Naive thymus-derived CD8-positive, alpha-beta T cell (primary cell): Measurements from ENCODE around the gene FAT2. TPM values are rescaled to one million over a fixed set of nuclear protein-coding genes. Genes with fewer than 3 reads are reported as not detected.

Source experiments
- ATAC-seq, 2 donors: fragments of 150-1000 bp; cut with Tn5 transposase in 1 of 2; sonication (Bioruptor Pico), chemical (Tn5 transposase) in 1 of 2; 1 replicate in 1 of 2; 2 replicates in 1 of 2; pipeline ENCODE4 v1.10.0; 2021; ENCODE audit warnings: mild to moderate bottlenecking in 2 of 2, moderate library complexity in 2 of 2
- POLR2A ChIA-PET: fragments of 350-600 bp; sonication (Branson Sonifier 250); formaldehyde crosslinking; loops from one replicate; lab custom pipeline; 2021; ENCODE audit warnings: antibody characterized with exemption; lab: Charles Lee
- DNase-seq, 10 donors: peaks; one replicate each; pipeline versions ENCODE4 v3.0.0 to v3.0.0-alpha.2; 2020 to 2022
- H3K27ac Mint-ChIP-seq, 10 donors: one replicate each; pipeline ENCODE4 v1.8.0; 2020 to 2022; ENCODE audit warnings: mild to moderate bottlenecking in 10 of 10, mixed read lengths in 10 of 10, moderate library complexity in 4 of 10, inconsistent platforms in 1 of 10
- H3K27me3 Mint-ChIP-seq, 5 donors: one replicate each; pipeline ENCODE4 v1.8.0; 2021 to 2022; ENCODE audit warnings: mixed read lengths in 5 of 5
- H3K36me3 Mint-ChIP-seq, 3 donors: one replicate each; pipeline ENCODE4 v1.8.0; 2020 to 2022; ENCODE audit warnings: mixed read lengths in 3 of 3, mild to moderate bottlenecking in 2 of 3, inconsistent platforms in 1 of 3
- H3K4me1 Mint-ChIP-seq, 4 donors: one replicate each; pipeline ENCODE4 v1.8.0; 2021 to 2022; ENCODE audit warnings: mixed read lengths in 4 of 4
- H3K4me3 Mint-ChIP-seq, 10 donors: one replicate each; pipeline ENCODE4 v1.8.0; 2020 to 2022; ENCODE audit warnings: mild to moderate bottlenecking in 10 of 10, mixed read lengths in 10 of 10, moderate library complexity in 6 of 10, inconsistent platforms in 1 of 10
- H3K9me3 Mint-ChIP-seq, 9 donors: one replicate each; pipeline ENCODE4 v1.8.0; 2020 to 2022; ENCODE audit warnings: mixed read lengths in 9 of 9, mild to moderate bottlenecking in 3 of 9, inconsistent platforms in 1 of 9, moderate library complexity in 1 of 9
- polyA plus RNA-seq, 3 donors: library from polyadenylated mRNA; unstranded; fragments of 300-500 nt; fragmentation: Illumina TruSeq; gene quantifications; one replicate each; pipeline ENCODE4 v1.2.3, GENCODE V29; 2021
- total RNA-seq, 8 experiments: library from RNA in 2 of 8; stranded (reverse) in 2 of 8; gene quantifications; one replicate each; pipeline ENCODE4 v1.2.3 and lab custom pipeline; 2021 to 2026

The FAT2 gene
- total and polyA plus RNA-seq, 5 experiments from 2014 or later, result 0.03 TPM; not detected in 4

- peak; percentile 59 to 85 for ATAC-seq
- Mint-ChIP-seq H3K4me1 (peaks cover 13 to 23% (median 15%) of the 10 kb centered on the region in 4 donors), H3K9me3 (no peaks in the 10 kb centered on the region), H3K27me3 (peaks cover 0 to 2% (median 0%) of the 10 kb centered on the region in 5 donors), H3K36me3 (no peaks in the 10 kb centered on the region), H3K4me3 (peak overlapping the region in 9 of 10 donors; percentile 4 to 69 (median 35)), H3K27ac (peak overlapping the region in 9 of 10 donors; percentile 48 to 95 (median 78))
- peak in 5 of 10 donors; percentile 3 to 32 (median 9) for DNase-seq
- POLR2A ChIA-PET, result interaction anchor here (1.1 kb wide), 1 partner anchor 36 kb away, joined by 3 read pairs; no protein-coding TSS in a partner anchor
Measured at GRCh38 chr5:151577566-151577965, 13.6 kb downstream of the FAT2 start.

- ATAC-seq (no peak), DNase-seq (no peak)
- Mint-ChIP-seq H3K4me1 (peaks cover 13 to 25% (median 15%) of the 10 kb centered on the region in 4 donors), H3K36me3 (no peaks in the 10 kb centered on the region), H3K27me3 (peaks cover 0 to 1% (median 0%) of the 10 kb centered on the region in 5 donors), H3K4me3 (no peak overlapping the region), H3K9me3 (no peaks in the 10 kb centered on the region), H3K27ac (no peak overlapping the region)
- POLR2A ChIA-PET, result no interaction called here
Measured at GRCh38 chr5:151574444-151574996, 16.6 kb downstream of the FAT2 start.

- POLR2A ChIA-PET, result no interaction called here
- H3K36me3 Mint-ChIP-seq, result no peaks in the 10 kb centered on the region
- DNase-seq (no peak), ATAC-seq (no peak)
- H3K27ac Mint-ChIP-seq, result no peak overlapping the region
- no peaks in the 10 kb centered on the region for H3K9me3 Mint-ChIP-seq
- H3K27me3 Mint-ChIP-seq, result peaks cover 0 to 8% (median 0%) of the 10 kb centered on the region in 5 donors
- no peak overlapping the region for H3K4me3 Mint-ChIP-seq
- H3K4me1 Mint-ChIP-seq, result peaks cover 9 to 14% (median 10%) of the 10 kb centered on the region in 4 donors
Measured at GRCh38 chr5:151572657-151573368, 18.3 kb downstream of the FAT2 start.

- no peaks in the 10 kb centered on the region for H3K9me3 Mint-ChIP-seq
- ATAC-seq (no peak), DNase-seq (no peak)
- POLR2A ChIA-PET, result no interaction called here
- no peak overlapping the region for H3K27ac Mint-ChIP-seq
- peaks cover 0 to 8% (median 2%) of the 10 kb centered on the region in 5 donors for H3K27me3 Mint-ChIP-seq
- H3K4me3 Mint-ChIP-seq, result no peak overlapping the region
- H3K36me3 Mint-ChIP-seq, result no peaks in the 10 kb centered on the region
- H3K4me1 Mint-ChIP-seq, result peaks cover 0 to 2% (median 0%) of the 10 kb centered on the region in 4 donors
Measured at GRCh38 chr5:151571270-151572173, 19.6 kb downstream of the FAT2 start.

- H3K27ac Mint-ChIP-seq, result no peak overlapping the region
- DNase-seq, result no peak
- no peaks in the 10 kb centered on the region for H3K9me3 Mint-ChIP-seq
- H3K4me3 Mint-ChIP-seq, result no peak overlapping the region
- H3K4me1 Mint-ChIP-seq, result peaks cover 0 to 2% (median 0%) of the 10 kb centered on the region in 4 donors
- H3K36me3 Mint-ChIP-seq, result no peaks in the 10 kb centered on the region
- POLR2A ChIA-PET, result no interaction called here
- no peak for ATAC-seq
- H3K27me3 Mint-ChIP-seq, result peaks cover 0 to 11% (median 2%) of the 10 kb centered on the region in 5 donors
Measured at GRCh38 chr5:151570512-151571269, 20.4 kb downstream of the FAT2 start.

GRCh38 chr5:151570058-151570457, 21.1 kb downstream of the FAT2 start:
- no peaks in the 10 kb centered on the region for H3K36me3 Mint-ChIP-seq
- H3K4me3 Mint-ChIP-seq, result no peak overlapping the region
- no peak for ATAC-seq
- H3K4me1 Mint-ChIP-seq, result peaks cover 0 to 2% (median 0%) of the 10 kb centered on the region in 4 donors
- DNase-seq, result no peak
- H3K27me3 Mint-ChIP-seq, result peaks cover 0 to 11% (median 2%) of the 10 kb centered on the region in 5 donors
- no peaks in the 10 kb centered on the region for H3K9me3 Mint-ChIP-seq
- no peak overlapping the region for H3K27ac Mint-ChIP-seq
- POLR2A ChIA-PET, result no interaction called here

GRCh38 chr5:151569132-151570046, 21.7 kb downstream of the FAT2 start:
- ATAC-seq (no peak), DNase-seq (no peak)
- Mint-ChIP-seq H3K4me1 (peaks cover 0 to 2% (median 0%) of the 10 kb centered on the region in 4 donors), H3K27me3 (peaks cover 0 to 11% (median 2%) of the 10 kb centered on the region in 5 donors), H3K4me3 (no peak overlapping the region), H3K9me3 (no peaks in the 10 kb centered on the region), H3K36me3 (no peaks in the 10 kb centered on the region), H3K27ac (peak overlapping the region in 1 of 10 donors; percentile 28)
- POLR2A ChIA-PET, result no interaction called here

- Mint-ChIP-seq H3K27me3 (peaks cover 0 to 11% (median 2%) of the 10 kb centered on the region in 5 donors), H3K36me3 (no peaks in the 10 kb centered on the region), H3K4me3 (no peak overlapping the region), H3K27ac (no peak overlapping the region), H3K4me1 (peaks cover 0 to 2% (median 0%) of the 10 kb centered on the region in 4 donors), H3K9me3 (no peaks in the 10 kb centered on the region)
- POLR2A ChIA-PET, result no interaction called here
- DNase-seq, result no peak
- ATAC-seq, result no peak
Measured at GRCh38 chr5:151568036-151568435, 23.1 kb downstream of the FAT2 start.

GRCh38 chr5:151565971-151566370, 25.2 kb downstream of the FAT2 start:
- Mint-ChIP-seq H3K4me3 (no peak overlapping the region), H3K36me3 (no peaks in the 10 kb centered on the region), H3K27me3 (peaks cover 0 to 11% (median 2%) of the 10 kb centered on the region in 5 donors), H3K9me3 (no peaks in the 10 kb centered on the region), H3K4me1 (no peaks in the 10 kb centered on the region), H3K27ac (no peak overlapping the region)
- POLR2A ChIA-PET, result no interaction called here
- ATAC-seq, result no peak
- no peak for DNase-seq

- peak overlapping the region in 1 of 10 donors; percentile 43 for H3K4me3 Mint-ChIP-seq
- no peak overlapping the region for H3K27ac Mint-ChIP-seq
- H3K36me3 Mint-ChIP-seq, result no peaks in the 10 kb centered on the region
- H3K9me3 Mint-ChIP-seq, result no peaks in the 10 kb centered on the region
- ATAC-seq, result no peak
- H3K27me3 Mint-ChIP-seq, result peaks cover 0 to 4% (median 3%) of the 10 kb centered on the region in 5 donors
- DNase-seq, result no peak
- H3K4me1 Mint-ChIP-seq, result peaks cover 0 to 2% (median under 1%) of the 10 kb centered on the region in 4 donors
- POLR2A ChIA-PET, result interaction anchor here (0.5 kb wide), 1 partner anchor 51 kb away, joined by 3 read pairs; no protein-coding TSS in a partner anchor
Measured at GRCh38 chr5:151562019-151562707, 29.0 kb downstream of the FAT2 start.

- no peaks in the 10 kb centered on the region for H3K36me3 Mint-ChIP-seq
- POLR2A ChIA-PET, result no interaction called here
- H3K4me3 Mint-ChIP-seq, result no peak overlapping the region
- H3K4me1 Mint-ChIP-seq, result peaks cover 0 to 11% (median 5%) of the 10 kb centered on the region in 4 donors
- ATAC-seq, result no peak
- H3K9me3 Mint-ChIP-seq, result no peaks in the 10 kb centered on the region
- H3K27me3 Mint-ChIP-seq, result peaks cover 0 to 3% (median 1%) of the 10 kb centered on the region in 5 donors
- DNase-seq, result no peak
- no peak overlapping the region for H3K27ac Mint-ChIP-seq
Measured at GRCh38 chr5:151557951-151558350, 33.2 kb downstream of the FAT2 start.
